SIG-M5 (cell line): Measurements from ENCODE around the gene HMGA1.

Source experiments
- DNase-seq: peaks from one replicate; lab custom pipeline; 2025; lab: John Stamatoyannopoulos, UW

HMGA1 gene

DNA sequence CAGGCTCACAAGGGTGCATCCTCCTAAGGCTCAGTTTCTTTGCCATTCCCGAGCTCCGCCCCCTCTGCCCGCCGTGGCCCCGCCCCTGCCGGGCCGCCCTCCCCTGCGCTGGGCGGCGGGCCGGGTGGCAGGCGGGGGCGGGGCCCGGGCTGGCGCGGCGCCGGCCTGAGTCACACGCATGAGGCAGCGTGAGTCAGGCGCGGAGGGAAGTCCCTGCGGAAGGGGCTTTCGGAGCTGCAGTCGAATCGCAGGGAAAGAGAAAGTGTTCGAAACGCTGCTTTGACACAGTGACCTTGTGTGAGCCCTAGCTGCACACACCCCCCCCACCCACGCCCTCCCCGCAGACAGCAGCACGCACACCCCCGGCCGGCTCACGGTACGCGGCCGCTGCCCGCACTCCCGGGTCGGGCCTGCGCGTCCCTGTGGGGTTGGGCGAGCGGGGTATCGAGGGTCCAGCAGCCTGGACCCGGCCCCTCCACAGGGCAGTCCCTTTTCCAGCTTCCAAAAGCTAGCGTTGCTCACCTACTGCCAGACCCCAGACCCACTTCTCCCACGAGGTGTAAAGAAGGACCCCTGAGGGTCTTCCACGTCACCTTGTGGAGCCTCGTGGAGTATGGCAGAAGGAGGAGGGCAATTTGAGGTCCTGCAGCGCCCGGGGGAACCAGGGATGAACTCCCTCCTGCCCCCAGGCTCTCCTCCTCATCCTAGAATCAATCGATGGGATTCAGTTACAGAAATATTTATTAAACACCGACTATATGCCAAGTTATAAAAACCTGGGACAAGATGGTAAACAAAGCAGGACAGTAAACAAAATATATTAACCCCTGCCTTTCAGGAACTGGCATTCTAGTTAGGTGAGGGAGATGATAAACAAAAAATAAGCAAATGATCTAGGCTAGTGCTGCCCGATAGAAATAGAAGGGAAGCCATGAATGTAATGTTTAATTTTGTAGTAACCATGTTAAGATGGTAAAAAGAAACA, 12.4 kb upstream of the HMGA1 start:
- peak; percentile 24 for DNase-seq

DNA sequence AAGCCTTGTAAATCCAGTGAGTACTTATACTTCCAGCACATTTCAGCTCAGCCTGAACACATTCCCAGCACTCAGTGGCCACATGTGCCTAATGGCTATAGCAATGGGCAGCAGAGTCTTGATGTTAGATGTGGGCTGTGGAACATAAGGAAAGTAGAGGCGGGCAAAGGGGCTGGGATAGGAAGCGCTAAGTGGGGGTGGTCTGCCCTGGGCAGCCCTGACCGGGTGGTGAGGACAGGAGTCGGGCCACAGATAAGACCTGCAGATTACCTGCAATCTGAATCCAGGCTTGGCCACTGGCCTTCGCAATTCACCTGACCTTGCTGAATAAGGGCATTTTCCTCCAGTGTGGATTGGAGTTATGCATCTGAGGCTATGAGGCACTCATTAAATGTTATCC, 11.1 kb upstream of the HMGA1 start:
- no peak for DNase-seq

DNA sequence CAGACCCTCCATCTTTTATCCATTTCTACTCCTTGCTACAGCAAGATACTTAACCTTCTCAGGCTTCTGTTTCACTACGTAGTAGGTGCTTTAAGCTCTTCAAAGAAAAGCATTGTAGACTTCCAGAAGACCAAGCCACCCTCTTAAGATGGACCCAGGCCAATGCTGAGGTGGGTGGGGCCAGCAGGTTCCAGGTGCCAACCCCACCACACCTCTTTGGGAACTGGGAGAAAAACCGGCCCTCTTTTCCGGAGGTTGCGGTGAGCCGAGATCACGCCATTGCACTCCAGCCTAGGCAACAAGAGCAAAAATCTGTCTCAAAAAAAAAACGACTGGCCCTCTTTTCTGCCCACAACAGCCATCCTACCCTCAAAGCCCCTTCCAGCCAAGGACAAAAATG, 10.6 kb upstream of the HMGA1 start:
- DNase-seq = no peak

- DNase-seq = no peak
Measured at GRCh38 chr6:34226731-34227586, 9.7 kb upstream of the HMGA1 start.

DNA sequence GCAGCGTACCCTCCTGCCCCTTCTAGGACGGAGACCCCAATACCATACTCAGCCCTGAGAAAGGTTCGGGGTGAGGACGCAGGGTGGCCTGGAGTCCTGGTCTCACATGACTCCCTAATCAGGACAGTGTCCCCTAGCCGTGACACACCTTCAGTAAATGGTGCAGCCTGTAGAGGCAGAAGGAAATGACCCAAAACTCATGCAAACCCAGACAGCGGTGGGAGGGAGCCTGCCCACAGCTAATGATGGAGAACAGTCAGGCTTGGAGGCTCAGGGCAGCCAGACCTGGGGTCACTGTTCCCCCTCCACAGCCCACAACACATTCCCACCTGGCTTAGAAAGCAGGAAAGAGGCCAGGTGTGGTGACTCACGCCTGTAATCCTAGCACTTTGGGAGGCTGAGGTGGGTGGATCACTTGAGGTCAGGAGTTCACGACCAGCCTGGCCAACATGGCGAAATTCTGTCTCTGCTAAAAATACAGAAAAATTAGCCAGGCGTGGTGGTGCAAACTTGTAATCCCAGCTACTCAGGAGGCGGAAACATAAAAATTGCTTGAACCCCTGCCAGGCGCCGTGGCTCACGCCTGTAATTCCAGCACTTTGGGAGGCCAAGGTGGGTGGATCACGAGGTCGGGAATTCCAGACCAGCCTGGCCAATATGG, 8.8 kb upstream of the HMGA1 start:
- DNase-seq = no peak

DNA sequence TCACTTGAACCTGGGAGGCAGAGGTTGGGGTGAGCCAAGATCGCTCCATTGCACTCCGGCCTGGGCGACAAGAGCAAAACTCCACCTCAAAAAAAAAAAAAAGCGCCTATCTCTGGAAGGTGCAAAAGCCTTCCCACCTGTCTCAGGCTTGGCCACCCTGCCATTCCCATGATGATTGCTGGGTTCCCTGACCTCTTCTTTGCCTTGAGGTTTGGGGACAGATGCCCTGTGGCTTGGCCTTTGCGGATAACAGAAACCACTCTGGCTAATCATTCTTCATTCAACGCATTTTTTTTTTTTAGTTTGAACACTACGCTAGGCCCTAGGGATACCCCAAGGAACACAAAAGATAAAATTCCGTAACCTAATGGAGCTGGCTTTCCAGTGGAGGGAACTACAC, 6.8 kb upstream of the HMGA1 start:
- no peak for DNase-seq

- DNase-seq = no peak
Measured at GRCh38 chr6:34230653-34231371, 5.9 kb upstream of the HMGA1 start.

- no peak for DNase-seq
Measured at GRCh38 chr6:34231566-34232336, 4.9 kb upstream of the HMGA1 start.

DNA sequence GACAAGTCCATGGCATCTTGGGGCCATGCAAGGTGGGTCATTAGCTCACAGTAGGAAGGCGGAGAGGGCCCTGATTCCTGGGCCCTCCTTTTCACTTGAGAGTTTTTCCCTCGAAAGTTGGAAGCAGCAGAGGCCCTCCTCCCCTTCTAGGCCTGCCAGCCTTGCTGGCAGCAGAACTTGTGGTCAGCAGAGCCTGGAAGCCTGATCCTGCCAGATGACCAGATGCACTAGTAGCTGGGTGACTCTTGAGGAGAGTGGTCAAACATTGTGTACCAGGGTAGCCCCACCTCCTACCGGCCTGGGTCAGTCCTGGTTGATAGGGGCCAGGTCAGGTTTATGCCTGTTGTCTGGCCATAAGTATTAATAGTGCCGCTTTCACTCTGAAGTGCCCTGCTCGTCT, 3.8 kb upstream of the HMGA1 start:
- DNase-seq = no peak

- DNase-seq = no peak
Measured at GRCh38 chr6:34233867-34234266, 2.8 kb upstream of the HMGA1 start.

DNA sequence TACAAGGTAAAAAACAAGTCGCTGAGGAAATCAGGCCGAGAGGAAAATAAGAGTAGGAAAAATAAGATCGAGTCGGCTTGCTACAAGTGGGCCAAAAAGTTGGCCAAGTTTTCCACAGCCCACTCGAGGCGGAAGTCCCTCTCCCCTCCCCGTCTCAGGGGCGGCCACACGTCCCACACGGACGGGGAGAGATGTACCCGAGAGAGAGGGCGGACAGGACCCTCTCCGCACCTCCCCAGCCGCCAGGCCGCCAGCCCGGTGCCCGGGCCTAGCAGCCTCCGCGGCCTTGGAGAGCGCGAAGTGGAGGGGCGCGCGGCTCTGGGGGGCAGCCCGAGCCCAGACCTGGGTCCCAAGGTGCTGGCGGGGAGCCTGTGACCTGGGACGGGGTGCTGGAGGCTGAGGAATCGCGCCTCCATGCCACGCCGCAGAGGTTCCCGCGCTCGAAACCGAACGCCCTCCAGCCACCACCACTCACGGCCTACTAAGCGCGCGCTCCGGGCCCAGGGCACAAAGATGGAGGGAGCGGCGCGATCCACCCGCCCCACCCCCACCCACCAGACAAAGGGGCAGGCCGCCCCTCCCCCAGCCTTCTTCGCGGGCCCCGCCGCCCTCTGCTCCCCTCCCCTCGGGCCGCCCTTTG, 1.9 kb upstream of the HMGA1 start:
- no peak for DNase-seq

GRCh38 chr6:34235307-34236130, 1.2 kb upstream of the HMGA1 start:
- no peak for DNase-seq

DNA sequence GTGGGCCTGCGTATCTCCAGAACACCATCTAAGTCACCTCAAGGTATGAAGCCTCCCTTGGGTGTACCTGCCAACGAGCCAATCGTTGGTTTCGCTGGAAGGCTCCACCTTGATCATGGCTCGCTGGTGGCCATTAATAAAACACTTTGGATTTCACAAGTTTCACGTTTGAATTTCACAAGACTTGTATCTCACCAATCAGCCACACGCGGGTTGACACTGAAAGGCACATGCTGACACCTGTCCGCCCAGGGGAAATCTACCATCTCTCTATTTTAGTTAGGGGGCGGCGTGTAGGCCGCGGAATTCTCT, 586 bp upstream of the HMGA1 start:
- no peak for DNase-seq

DNA sequence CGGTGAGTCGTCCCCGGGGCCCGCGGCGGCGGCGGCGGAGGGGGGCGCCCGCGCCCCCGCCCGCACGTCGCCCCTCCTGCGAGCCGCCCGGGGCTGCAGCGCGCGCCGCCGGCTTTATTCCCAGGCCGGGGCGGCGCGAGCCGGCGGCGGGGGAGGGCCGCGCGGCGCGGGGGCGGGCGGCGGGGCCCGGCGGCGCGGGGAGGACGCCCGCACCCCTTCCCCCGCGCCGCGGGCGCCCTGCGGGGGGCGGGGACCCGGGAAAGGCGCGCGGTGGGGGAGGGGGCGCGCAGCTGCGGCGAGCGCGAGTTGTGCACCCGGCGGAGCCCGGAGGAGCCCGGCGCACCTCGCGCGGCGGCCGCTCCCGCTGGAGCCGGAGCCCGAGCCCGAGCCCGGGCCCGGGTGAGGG, 646 bp downstream of the HMGA1 start:
- DNase-seq = no peak

DNA sequence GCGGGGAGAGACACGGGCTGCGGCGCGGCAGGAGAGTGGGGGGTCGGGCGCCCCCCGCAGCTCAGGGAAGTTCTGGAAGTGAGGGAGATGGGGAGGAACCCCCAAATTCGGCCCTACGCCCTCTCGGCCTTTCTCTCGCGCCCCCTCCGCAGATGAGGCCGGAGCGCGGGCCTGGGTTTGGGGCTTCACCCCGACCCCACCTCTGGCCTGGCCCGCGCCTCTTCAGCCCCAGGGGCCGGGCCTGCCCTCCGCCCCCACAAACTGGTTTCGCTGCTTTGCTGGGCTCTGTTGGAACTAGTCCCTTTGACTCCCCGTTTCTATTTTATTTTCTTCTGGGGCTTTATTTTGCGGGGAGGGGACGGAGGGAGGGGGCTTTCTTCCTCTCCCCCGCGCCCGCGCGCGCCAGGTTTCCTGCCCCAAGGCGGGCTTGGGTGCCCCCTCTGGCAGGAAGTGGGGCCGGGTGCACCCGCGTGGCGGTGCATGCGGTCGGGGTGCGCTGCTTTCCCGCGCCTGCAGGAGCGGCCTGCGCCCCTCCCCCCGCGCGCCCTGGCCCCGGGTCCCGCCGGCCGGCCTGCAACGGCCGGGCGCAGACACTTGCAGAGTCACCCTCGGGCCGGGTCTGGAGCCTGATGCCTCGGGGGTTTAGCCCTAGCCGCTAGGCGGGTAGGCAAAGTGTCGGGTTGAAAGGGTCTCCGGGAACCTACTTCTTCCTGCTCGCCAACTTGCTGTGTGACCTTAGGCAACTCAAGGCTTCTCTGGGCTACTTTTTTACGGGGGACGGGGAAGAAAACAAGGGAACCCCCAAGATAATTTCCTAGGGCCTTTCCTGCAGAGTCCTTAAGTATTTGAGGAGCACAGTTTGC, 1.3 kb downstream of the HMGA1 start:
- DNase-seq = no peak

GRCh38 chr6:34238585-34239499, 2.2 kb downstream of the HMGA1 start:
- DNase-seq = no peak

GRCh38 chr6:34239500-34239825, 2.8 kb downstream of the HMGA1 start:
- DNase-seq = no peak

DNA sequence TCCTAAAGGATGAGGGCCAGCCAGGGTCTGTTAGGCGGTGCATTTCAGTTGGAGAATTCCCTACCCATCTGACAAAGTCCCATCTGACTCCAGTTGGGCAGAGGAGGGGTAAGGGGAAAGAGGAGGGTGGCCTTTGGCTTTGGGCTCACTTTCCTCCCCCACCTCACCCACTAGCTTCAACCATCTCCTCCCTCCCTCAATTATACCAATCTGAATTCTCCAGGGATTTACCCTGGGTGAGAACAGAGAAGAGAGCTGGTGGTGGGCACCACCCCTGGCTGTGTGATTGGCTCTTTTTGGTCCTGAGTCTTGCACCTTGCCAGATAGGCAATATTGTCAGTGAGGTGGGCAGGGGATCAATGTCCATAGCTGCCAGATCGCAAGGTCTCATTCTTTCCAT, 3.2 kb downstream of the HMGA1 start:
- DNase-seq = no peak
